ENCODE data around the gene TMEM263. TPM values are rescaled to one million over a fixed set of nuclear protein-coding genes. Genes with fewer than 3 reads are reported as not detected.

Gene TMEM263
- total RNA-seq, 2 experiments from 2014 or later: 33.2 to 33.4 TPM

- Histone ChIP-seq H3K27me3 (ENCODE audit: control insufficient read depth in 1 of 2, insufficient read depth in 2 of 2, low read length in 2 of 2) (no peaks in the 10 kb centered on the region), H3K27ac (ENCODE audit: low read depth in 1 of 2, low read length in 2 of 2) (no peak overlapping the region), H3K4me3 (ENCODE audit: low read length) (no peak overlapping the region), H3K9me3 (ENCODE audit: control insufficient read depth in 1 of 2, insufficient read depth in 1 of 2, low read length in 2 of 2) (no peaks in the 10 kb centered on the region), H3K4me1 (ENCODE audit: insufficient read depth, low read length) (peaks cover 27% of the 10 kb centered on the region), H3K36me3 (ENCODE audit: insufficient read depth, low read length) (no peaks in the 10 kb centered on the region)
- Mint-ChIP-seq H3K9me3 (no peaks in the 10 kb centered on the region), H3K27me3 (no peaks in the 10 kb centered on the region), H3K27ac (peak overlapping the region; percentile 21), H3K4me3 (peak overlapping the region; percentile 97), H3K36me3 (ENCODE audit: low read depth) (peaks cover 13% of the 10 kb centered on the region), H3K4me1 (ENCODE audit: low read depth) (peaks cover 51% of the 10 kb centered on the region)
- intact Hi-C loops (cut with DNase I, micrococcal nuclease): loop anchor here in 1 of 2 experiments (2.0 to 10.0 kb wide), 2 partner anchors 28 to 770 kb away; no protein-coding TSS in a partner anchor
- CTCF ChIA-PET: no interaction called here
- ATAC-seq (ENCODE audit: poor library complexity): no peak
- POLR2A ChIA-PET: interaction anchor here (0.6 to 2.8 kb wide), 3 partner anchors 29 to 31 kb away, joined by 5 to 26 read pairs (median 7); partner anchors contain the start of gene TMEM263
- TF ChIP-seq CTCF (IDR thresholded peaks at IDR 0.05): no peak
- peak in 2 of 14 experiments; percentile 19 to 37 for DNase-seq
Measured at GRCh38 chr12:106984588-106985137, 29.0 kb downstream of the TMEM263 start.

- Histone ChIP-seq H3K4me1 (ENCODE audit: insufficient read depth, low read length) (peaks cover 27% of the 10 kb centered on the region), H3K4me3 (ENCODE audit: low read length) (no peak overlapping the region), H3K27ac (ENCODE audit: low read depth in 1 of 2, low read length in 2 of 2) (no peak overlapping the region), H3K36me3 (ENCODE audit: insufficient read depth, low read length) (no peaks in the 10 kb centered on the region), H3K9me3 (ENCODE audit: control insufficient read depth in 1 of 2, insufficient read depth in 1 of 2, low read length in 2 of 2) (no peaks in the 10 kb centered on the region), H3K27me3 (ENCODE audit: control insufficient read depth in 1 of 2, insufficient read depth in 2 of 2, low read length in 2 of 2) (no peaks in the 10 kb centered on the region)
- intact Hi-C loops (cut with DNase I, micrococcal nuclease): loop anchor here in 1 of 2 experiments (2.0 to 10.0 kb wide), 2 partner anchors 29 to 769 kb away; no protein-coding TSS in a partner anchor
- H3K27ac Mint-ChIP-seq: no peak overlapping the region
- no peaks in the 10 kb centered on the region for H3K9me3 Mint-ChIP-seq
- CTCF ChIA-PET: interaction anchor here (2.0 kb wide), 1 partner anchor 29 kb away, joined by 5 read pairs; the partner anchor contains the start of gene TMEM263
- H3K27me3 Mint-ChIP-seq: no peaks in the 10 kb centered on the region
- peak overlapping the region; percentile 97 for H3K4me3 Mint-ChIP-seq
- peaks cover 13% of the 10 kb centered on the region for H3K36me3 Mint-ChIP-seq (ENCODE audit: low read depth)
- ATAC-seq (ENCODE audit: poor library complexity): no peak
- POLR2A ChIA-PET: interaction anchor here (2.8 kb wide), 1 partner anchor 30 kb away, joined by 26 read pairs; the partner anchor contains the start of gene TMEM263
- peaks cover 51% of the 10 kb centered on the region for H3K4me1 Mint-ChIP-seq (ENCODE audit: low read depth)
- no peak for DNase-seq
- no peak for TF ChIP-seq CTCF (IDR thresholded peaks at IDR 0.05)
Measured at GRCh38 chr12:106985479-106985878, 29.8 kb downstream of the TMEM263 start.

- Histone ChIP-seq H3K27me3 (ENCODE audit: control insufficient read depth in 1 of 2, insufficient read depth in 2 of 2, low read length in 2 of 2) (no peaks in the 10 kb centered on the region), H3K4me1 (ENCODE audit: insufficient read depth, low read length) (peaks cover 27% of the 10 kb centered on the region), H3K4me3 (ENCODE audit: low read length) (peak overlapping the region; percentile 87), H3K27ac (ENCODE audit: low read depth in 1 of 2, low read length in 2 of 2) (no peak overlapping the region), H3K36me3 (ENCODE audit: insufficient read depth, low read length) (no peaks in the 10 kb centered on the region), H3K9me3 (ENCODE audit: control insufficient read depth in 1 of 2, insufficient read depth in 1 of 2, low read length in 2 of 2) (no peaks in the 10 kb centered on the region)
- intact Hi-C loops (cut with DNase I, micrococcal nuclease): loop anchor here (2.0 to 10.0 kb wide), 2 partner anchors 29 to 769 kb away; no protein-coding TSS in a partner anchor
- no peak for TF ChIP-seq CTCF (IDR thresholded peaks at IDR 0.05)
- ChIA-PET POLR2A (interaction anchor here (1.1 to 2.8 kb wide), 4 partner anchors 30 to 685 kb away, joined by 3 to 26 read pairs (median 4); partner anchors contain the start of gene TMEM263), CTCF (interaction anchor here (1.3 to 2.0 kb wide), 2 partner anchors 30 to 34 kb away, joined by 3 to 5 read pairs; partner anchors contain the start of gene TMEM263)
- Mint-ChIP-seq H3K36me3 (ENCODE audit: low read depth) (peaks cover 13% of the 10 kb centered on the region), H3K27me3 (no peaks in the 10 kb centered on the region), H3K4me3 (peak overlapping the region; percentile 97), H3K27ac (peak overlapping the region; percentile 78), H3K4me1 (ENCODE audit: low read depth) (peaks cover 51% of the 10 kb centered on the region), H3K9me3 (no peaks in the 10 kb centered on the region)
- ATAC-seq (ENCODE audit: poor library complexity): no peak
- DNase-seq: no peak
Measured at GRCh38 chr12:106986135-106986534, 30.4 kb downstream of the TMEM263 start.
